ENCODE measurements around the gene NKX2-3. TPM values are rescaled to one million over a fixed set of nuclear protein-coding genes. Genes with fewer than 3 reads are reported as not detected.

Gene NKX2-3
- total RNA-seq, 1 experiment from 2014 or later: not detected

GRCh38 chr10:99529591-99530107 lies 3.1 kb upstream of the NKX2-3 start:
- H3K4me1 Mint-ChIP-seq (ENCODE audit: low read depth, unreplicated experiment): no peaks in the 10 kb centered on the region
- DNase-seq: no peak
- no TSS peak for BruUV-seq (replicated peaks)
- H3K9me3 Mint-ChIP-seq (ENCODE audit: low read depth, unreplicated experiment): no peaks in the 10 kb centered on the region
- no peak for TF ChIP-seq CTCF (IDR thresholded peaks at IDR 0.05; ENCODE audit: unreplicated experiment)
- no peak overlapping the region for H3K4me3 Mint-ChIP-seq (ENCODE audit: low read depth, unreplicated experiment)
- no peak overlapping the region for H3K27ac Mint-ChIP-seq (ENCODE audit: unreplicated experiment)
- CTCF ChIA-PET: no interaction called here
- intact Hi-C loops (cut with micrococcal nuclease; ENCODE audit: unreplicated experiment): no loop called here
- H3K27me3 Mint-ChIP-seq (ENCODE audit: unreplicated experiment): peaks cover 79% of the 10 kb centered on the region
- H3K36me3 Mint-ChIP-seq (ENCODE audit: insufficient read depth, unreplicated experiment): no peaks in the 10 kb centered on the region

- no TSS peak for BruUV-seq (replicated peaks)
These were observed 2.4 kb upstream of the NKX2-3 start for GRCh38 chr10:99530108-99531025.

DNA sequence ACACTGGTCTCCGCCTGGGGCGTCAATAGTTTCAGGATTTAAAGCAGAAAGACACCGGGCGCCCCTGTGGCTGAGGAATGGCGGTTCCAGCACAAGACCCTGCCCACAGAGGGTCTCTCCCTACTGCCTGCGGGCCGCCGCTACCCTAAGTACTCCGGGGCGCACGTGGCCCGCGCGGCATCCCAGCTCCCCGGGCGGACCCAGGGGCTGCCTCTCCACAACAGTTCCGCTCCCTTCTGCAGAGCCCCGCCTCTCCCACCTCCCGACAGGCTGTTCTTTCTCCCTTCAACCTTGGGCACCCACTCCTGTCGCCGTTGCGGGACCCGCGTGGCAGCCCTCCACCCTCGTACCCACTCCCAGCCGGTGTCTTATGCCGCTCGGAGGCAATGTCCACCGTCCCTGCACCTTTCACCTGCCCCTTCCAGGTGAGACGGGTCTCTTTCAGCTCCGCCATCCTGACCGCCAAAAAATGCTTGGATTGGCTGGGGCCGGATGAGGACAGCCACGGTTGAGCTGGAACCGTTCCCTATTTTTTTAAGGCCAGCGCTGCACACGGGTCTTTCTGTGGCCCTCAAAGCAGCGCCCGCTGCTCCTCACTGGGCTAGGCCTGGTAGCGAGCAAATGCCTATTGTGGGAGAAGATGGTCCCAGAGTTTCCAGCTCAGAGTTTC lies 1.6 kb upstream of the NKX2-3 start:
- H3K27ac Mint-ChIP-seq (ENCODE audit: unreplicated experiment): no peak overlapping the region
- CTCF ChIA-PET: no interaction called here
- H3K27me3 Mint-ChIP-seq (ENCODE audit: unreplicated experiment): peaks cover 76% of the 10 kb centered on the region
- no peaks in the 10 kb centered on the region for H3K36me3 Mint-ChIP-seq (ENCODE audit: insufficient read depth, unreplicated experiment)
- H3K4me3 Mint-ChIP-seq (ENCODE audit: low read depth, unreplicated experiment): no peak overlapping the region
- no peak for TF ChIP-seq CTCF (IDR thresholded peaks at IDR 0.05; ENCODE audit: unreplicated experiment)
- no peaks in the 10 kb centered on the region for H3K9me3 Mint-ChIP-seq (ENCODE audit: low read depth, unreplicated experiment)
- H3K4me1 Mint-ChIP-seq (ENCODE audit: low read depth, unreplicated experiment): no peaks in the 10 kb centered on the region
- intact Hi-C loops (cut with micrococcal nuclease; ENCODE audit: unreplicated experiment): no loop called here
- no TSS peak for BruUV-seq (replicated peaks)
- no peak for DNase-seq

More at GRCh38 chr10:99530108-99531025, 2.4 kb upstream of the NKX2-3 start:
- no peak for TF ChIP-seq CTCF (IDR thresholded peaks at IDR 0.05; ENCODE audit: unreplicated experiment)
- H3K27ac Mint-ChIP-seq (ENCODE audit: unreplicated experiment): no peak overlapping the region
- CTCF ChIA-PET: no interaction called here
- no peak overlapping the region for H3K4me3 Mint-ChIP-seq (ENCODE audit: low read depth, unreplicated experiment)
- H3K9me3 Mint-ChIP-seq (ENCODE audit: low read depth, unreplicated experiment): no peaks in the 10 kb centered on the region
- H3K4me1 Mint-ChIP-seq (ENCODE audit: low read depth, unreplicated experiment): no peaks in the 10 kb centered on the region
- intact Hi-C loops (cut with micrococcal nuclease; ENCODE audit: unreplicated experiment): no loop called here
- H3K27me3 Mint-ChIP-seq (ENCODE audit: unreplicated experiment): peaks cover 77% of the 10 kb centered on the region
- H3K36me3 Mint-ChIP-seq (ENCODE audit: insufficient read depth, unreplicated experiment): no peaks in the 10 kb centered on the region
- no peak for DNase-seq

DNA sequence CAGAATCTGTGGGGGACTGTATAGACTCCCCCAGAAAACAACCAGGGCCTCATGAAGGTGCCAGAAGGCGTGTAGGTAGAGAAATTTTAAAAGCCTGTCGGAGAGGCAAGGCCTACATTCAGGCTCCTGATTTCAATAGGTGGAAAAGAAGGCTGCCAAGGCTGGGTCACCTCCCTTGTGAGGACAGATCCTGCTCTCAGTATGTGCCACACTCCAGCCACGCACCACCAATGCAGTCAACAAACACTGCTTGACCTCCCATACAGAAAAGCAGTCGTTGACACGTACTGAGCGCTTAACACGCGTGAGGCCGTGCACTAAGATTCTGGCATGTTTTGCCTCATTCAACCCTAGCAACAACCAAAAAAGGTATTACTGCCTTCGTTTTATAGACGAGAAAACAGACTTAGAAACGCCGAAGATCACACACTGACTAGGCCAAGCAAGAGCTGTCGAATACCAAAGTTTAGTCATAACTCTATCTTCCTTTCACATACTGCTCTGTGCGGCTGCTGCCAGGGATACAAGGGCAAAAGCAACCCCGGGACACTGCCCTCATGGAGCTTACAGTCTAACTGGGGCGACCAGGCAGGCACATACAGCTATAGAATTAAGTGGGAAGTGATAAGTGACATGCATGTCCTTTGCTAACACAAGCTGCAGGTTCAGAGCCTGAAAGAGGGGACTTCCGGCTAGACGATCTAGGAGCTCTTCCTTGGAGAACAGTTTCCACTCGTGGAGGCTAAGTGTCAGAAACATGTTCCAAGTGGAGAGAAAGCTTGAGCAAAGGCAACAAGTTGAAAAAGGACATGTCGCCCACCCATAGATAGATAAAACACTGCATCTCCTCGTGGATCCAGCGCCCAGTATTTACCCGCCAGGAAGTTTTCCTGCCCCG lies 797 bp upstream of the NKX2-3 start:
- Mint-ChIP-seq H3K4me3 (ENCODE audit: low read depth, unreplicated experiment) (no peak overlapping the region), H3K27ac (ENCODE audit: unreplicated experiment) (no peak overlapping the region), H3K9me3 (ENCODE audit: low read depth, unreplicated experiment) (no peaks in the 10 kb centered on the region), H3K36me3 (ENCODE audit: insufficient read depth, unreplicated experiment) (no peaks in the 10 kb centered on the region), H3K4me1 (ENCODE audit: low read depth, unreplicated experiment) (no peaks in the 10 kb centered on the region), H3K27me3 (ENCODE audit: unreplicated experiment) (peaks cover 76% of the 10 kb centered on the region)
- BruUV-seq (replicated peaks): no TSS peak
- no peak for DNase-seq
- CTCF ChIA-PET: no interaction called here
- TF ChIP-seq CTCF (IDR thresholded peaks at IDR 0.05; ENCODE audit: unreplicated experiment): no peak
- intact Hi-C loops (cut with micrococcal nuclease; ENCODE audit: unreplicated experiment): no loop called here
